Stimulated activated CD8-positive, alpha-beta memory T cell treated with anti-CD3 and anti-CD28 coated beads, Interleukin-15, amount 100 ng/mL, for 4 hours (primary cell): ENCODE data around the gene UNC13B.

Experiments used
- DNase-seq, 2 donors: peaks; one replicate each; pipeline ENCODE4 v3.0.0-alpha.2; 2020; ENCODE audit warnings: low read depth in 2 of 2

UNC13B gene

DNA sequence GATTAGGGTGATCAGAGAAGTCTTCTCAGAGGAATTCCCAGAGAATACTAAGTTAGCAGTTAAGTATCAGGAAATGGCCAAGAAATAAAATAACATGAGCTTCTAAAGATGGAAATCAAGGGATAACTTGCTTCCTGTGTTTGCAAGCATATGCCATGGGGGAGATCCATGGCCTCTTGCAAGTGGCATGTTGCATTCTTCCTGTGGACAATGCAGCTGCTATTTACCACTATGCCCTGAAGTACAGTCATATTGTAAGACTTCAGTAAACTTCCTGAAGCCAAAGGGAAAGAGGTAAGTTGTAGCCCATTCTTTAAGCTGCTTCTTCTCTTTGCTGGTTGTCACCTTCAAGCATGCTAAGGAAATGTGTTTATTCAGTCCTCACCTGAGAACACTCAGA lies 173.4 kb downstream of the UNC13B start:
- DNase-seq: no peak

- no peak for DNase-seq
Measured at GRCh38 chr9:35338086-35338485, 176.3 kb downstream of the UNC13B start.

DNA sequence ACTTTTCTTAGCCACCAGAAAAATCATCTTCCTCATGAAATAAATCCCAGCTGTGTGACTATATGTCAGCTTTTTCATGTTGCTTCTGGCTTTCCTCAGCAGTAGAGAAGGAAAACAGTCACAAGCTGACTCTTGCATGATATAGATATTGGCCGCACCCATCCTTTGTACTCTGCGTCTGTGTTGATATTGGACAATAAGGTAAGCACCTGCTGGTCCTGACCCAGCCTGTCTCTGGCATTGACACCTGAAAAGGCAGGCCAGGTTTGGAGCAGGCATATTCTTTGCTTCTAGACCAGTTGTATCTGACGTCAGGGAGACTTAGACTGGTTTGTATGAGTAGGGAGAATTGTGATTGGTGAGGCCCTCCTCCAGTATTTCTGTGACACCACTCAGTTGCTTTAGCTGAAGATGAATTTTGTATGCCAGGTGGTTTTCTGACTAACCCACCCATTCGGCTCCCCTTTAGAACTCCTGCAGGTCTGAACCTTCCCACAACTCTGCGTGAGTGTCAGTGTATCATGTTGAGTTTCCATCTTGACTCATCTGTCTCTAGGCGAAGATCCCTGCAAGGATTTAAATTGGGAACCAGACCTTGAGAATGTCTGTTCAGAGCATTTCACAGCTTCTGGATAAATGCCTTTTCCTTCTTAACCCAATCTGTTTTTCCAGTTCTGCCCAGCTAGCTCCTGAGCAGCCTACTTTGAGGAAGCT lies 176.9 kb downstream of the UNC13B start:
- no peak for DNase-seq

DNA sequence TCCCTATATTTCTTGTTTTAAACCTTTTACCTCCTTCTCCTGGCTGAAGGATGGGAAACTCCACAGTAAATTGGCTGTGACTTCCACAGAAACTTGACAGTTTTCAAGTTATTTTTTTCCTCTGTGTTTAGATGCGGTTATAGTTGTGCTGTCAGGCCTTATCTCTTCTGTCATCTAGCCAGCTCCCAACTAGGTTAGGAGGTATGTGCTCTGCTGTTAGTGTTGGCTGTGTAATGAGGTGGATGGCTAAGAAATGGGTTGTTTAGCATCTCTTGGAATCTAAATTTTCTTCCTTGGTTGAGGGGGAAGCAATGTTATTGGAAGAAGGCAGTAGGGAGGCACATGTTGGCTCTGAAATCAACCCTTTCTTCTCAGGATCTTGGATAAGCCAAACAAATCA lies 178.2 kb downstream of the UNC13B start:
- DNase-seq: no peak

DNA sequence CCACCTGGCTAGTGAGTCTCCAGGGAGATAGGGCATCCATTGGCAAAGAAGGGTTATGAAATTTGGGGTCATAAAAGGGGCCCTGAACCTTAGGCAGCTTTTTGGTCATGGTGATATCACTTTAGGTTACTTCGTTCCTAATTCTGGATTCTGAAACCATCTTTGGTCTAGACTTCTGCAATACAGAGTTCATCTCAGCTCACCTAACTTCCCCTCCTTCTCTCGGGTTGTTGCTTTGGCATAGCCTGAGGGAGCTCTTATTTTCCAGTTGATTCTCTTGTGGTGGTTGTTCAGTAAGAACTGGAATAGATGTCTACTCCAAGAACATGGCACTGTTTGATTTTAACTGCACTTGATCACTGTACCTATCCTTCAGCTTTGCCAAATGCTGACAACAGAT lies 179.2 kb downstream of the UNC13B start:
- DNase-seq: no peak

- no peak for DNase-seq
Measured at GRCh38 chr9:35341585-35341984, 179.8 kb downstream of the UNC13B start.

DNA sequence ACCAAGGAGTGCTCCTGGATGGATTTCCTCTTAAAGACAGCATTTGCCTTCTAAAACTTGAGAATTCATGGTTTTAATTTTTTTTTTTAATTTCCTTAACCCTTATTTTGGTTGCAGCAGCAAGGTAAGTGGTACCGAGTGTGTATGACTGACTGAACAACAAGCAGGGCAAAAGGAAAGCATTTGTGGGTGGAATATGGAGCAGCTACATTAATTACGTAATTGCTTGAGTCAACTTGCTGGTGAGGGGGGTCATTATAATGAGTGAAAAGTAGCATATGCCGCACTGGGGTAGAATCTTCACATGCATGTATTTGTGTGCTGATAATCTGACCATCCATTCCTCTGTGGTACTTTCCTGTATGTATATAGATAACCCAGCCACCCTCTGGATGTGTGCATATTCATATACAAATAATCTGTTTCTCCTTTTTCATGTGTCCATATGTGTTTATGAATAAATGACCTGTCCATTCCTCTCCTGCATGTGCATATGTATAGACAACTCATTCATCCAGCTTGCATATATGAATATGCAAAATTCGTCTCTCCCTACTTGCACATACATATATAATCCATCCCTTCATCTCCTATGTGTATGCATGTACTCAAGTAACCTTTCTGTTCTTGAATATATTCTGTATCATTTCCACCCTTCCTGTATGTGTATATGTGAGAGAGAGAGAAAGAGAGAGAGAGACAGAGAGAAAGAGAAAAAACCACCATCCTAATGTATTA lies 180.6 kb downstream of the UNC13B start:
- no peak for DNase-seq

DNA sequence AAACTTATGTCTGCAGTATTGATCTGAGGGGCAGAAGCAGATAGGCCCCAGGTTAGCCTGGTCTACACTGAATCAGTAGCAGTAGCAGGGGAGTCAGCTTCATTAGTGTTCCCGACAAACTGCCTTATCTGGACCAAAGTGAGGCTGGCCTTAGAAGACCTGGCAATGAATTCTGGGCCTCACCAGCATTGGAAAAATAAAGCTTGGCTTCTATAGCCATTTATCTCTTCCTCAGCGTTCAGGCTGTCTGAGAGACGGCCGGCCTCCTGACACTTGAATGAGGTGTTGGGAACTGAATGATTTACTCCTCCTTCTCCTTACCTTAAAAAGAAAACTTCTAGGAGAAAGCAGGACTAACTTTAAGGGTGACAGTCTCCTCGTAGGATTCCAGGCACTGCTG lies 186.3 kb downstream of the UNC13B start:
- no peak for DNase-seq

GRCh38 chr9:35349287-35349990 lies 187.6 kb downstream of the UNC13B start:
- DNase-seq: no peak

- DNase-seq: no peak
Measured at GRCh38 chr9:35350212-35350611, 188.4 kb downstream of the UNC13B start.

- no peak for DNase-seq
Measured at GRCh38 chr9:35350827-35351549, 189.2 kb downstream of the UNC13B start.

- no peak for DNase-seq
Measured at GRCh38 chr9:35353731-35354365, 192.0 kb downstream of the UNC13B start.

- DNase-seq: no peak
Measured at GRCh38 chr9:35355939-35356338, 194.1 kb downstream of the UNC13B start.

GRCh38 chr9:35357116-35357515 lies 195.3 kb downstream of the UNC13B start:
- DNase-seq: no peak

DNA sequence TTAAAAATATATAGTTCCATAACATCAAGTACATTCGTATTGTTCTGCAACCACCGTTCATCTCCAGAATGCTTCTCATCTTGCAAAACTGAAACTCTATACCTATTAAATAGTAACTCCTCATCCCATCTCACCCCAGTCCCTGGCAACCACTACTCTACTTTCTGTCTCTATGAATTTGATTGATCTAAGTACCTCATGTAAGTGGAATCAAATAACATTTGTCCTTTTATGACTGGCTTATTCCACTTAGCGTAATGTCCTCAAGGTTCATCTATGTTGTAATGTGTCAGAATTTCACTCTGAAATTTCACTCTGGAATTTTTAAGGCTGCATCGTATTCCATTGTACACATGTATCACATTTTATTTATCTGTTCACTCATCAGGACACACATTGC lies 196.0 kb downstream of the UNC13B start:
- no peak for DNase-seq

DNA sequence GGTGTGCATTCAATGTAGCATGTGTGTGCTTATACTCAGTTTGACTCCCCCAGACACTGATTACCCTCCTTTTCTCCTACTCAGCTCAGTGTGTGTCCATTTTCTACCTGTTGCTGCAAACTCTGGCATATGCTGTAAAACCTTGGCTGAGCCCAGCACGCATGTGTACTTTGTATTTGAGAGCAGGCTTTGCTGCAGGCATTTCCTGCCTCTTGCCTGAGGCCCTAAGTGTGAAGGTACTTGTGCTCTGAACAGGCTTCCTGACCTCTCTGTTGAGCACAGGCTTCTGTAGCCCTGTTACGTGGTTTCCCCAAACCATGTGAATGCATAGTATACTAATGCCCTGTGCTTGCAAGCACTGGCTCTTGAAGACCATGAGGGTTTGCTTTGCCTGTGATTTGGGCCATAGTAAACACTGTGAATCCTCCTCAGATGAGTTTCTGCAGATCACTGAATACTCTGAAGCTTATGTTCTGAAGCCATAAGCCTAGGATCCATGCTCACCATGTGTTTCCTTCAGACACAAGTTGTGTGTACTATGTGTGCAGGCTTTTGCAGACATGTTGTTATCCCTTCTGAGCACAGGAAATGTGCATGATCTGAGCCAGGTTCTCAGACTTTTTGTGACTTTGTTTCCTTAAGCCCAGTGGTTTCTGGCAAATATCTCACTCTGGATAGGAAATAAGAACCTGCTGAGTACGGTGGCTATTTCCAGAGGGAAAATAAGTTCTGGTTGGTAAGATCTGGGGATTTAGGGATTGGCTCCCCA lies 203.2 kb downstream of the UNC13B start:
- no peak for DNase-seq

GRCh38 chr9:35366627-35367026 lies 204.8 kb downstream of the UNC13B start:
- DNase-seq: no peak

- DNase-seq: no peak
Measured at GRCh38 chr9:35367451-35367850, 205.6 kb downstream of the UNC13B start.

- DNase-seq: no peak
Measured at GRCh38 chr9:35370241-35370640, 208.4 kb downstream of the UNC13B start.

DNA sequence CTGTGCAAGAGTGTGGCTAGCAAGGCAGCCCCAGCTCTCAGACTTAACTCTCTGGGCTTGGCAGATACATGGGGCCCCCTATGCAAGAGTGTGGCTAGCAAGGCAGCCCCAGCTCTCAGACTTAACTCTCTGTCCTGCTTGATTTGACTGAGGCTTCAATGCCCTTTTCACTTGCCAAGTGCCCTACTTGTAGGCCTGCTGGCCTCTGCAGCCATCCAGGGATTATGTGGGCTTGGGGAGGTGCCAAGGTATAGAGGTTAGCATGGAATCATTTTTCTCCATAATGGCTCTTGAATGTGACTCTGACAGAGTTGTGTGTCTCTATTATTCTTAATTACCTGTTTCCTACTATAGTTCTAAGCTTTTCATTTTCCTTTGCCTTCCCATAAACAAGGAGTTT lies 212.6 kb downstream of the UNC13B start:
- DNase-seq: no peak

DNA sequence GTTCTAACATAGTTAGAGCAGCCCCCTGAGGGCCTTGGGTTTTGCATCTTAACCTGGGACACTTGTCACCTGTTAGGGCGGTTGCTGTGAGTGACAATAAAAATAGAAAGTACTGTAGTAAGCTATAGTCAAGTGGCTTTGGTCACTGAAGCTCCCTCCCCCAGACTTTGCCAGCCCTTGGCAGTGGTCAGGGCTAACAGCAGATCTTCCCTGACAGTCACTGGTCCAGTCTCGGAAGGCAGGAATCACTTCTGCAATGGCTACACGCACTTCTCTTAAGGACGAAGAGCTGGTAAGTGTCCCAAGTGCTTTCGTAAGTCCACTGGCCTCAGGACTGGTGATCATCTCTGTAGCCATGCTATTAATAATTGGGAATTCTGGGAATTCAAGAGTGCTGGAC lies 213.1 kb downstream of the UNC13B start:
- DNase-seq: no peak
